H9 (cell line): ENCODE measurements around the gene SP100. TPM values are rescaled to one million over a fixed set of nuclear protein-coding genes. Genes with fewer than 3 reads are reported as not detected.

Experiments
- DNase-seq: peaks from one replicate; pipeline ENCODE4 v3.0.0-alpha.2; 2017
- H2AFZ ChIP-seq: one replicate; pipeline ENCODE4 v1.6.1; 2013; ENCODE audit warnings: mild to moderate bottlenecking, low read length, control low read depth, moderate library complexity
- H2AK5ac ChIP-seq: 2 replicates; pipeline ENCODE4 v1.6.1; 2013; ENCODE audit warnings: low read length, control low read depth, mixed read lengths; ENCODE audit not compliant: insufficient read length
- H2BK120ac ChIP-seq: one replicate; pipeline ENCODE4 v1.6.1; 2013; ENCODE audit warnings: low read depth, mild to moderate bottlenecking, low read length, control low read depth, inconsistent platforms; ENCODE audit not compliant: poor library complexity, severe bottlenecking
- H2BK12ac ChIP-seq: 2 replicates; pipeline ENCODE4 v1.6.1; 2013; ENCODE audit warnings: low read length, control low read depth, mixed read lengths, low read depth; ENCODE audit not compliant: insufficient read length
- H2BK15ac ChIP-seq: 2 replicates; pipeline ENCODE4 v1.6.1; 2013; ENCODE audit warnings: low read depth, low read length, control low read depth
- H2BK20ac ChIP-seq: one replicate; pipeline ENCODE4 v1.6.1; 2013; ENCODE audit warnings: low read depth, mild to moderate bottlenecking, low read length, control low read depth, inconsistent platforms; ENCODE audit not compliant: poor library complexity, severe bottlenecking
- H2BK5ac ChIP-seq: 2 replicates; pipeline ENCODE4 v1.6.1; 2013; ENCODE audit warnings: low read length, control low read depth, mixed read lengths; ENCODE audit not compliant: insufficient read length
- H3K14ac ChIP-seq: 2 replicates; pipeline ENCODE4 v1.6.1; 2013; ENCODE audit warnings: low read length, control low read depth; ENCODE audit not compliant: insufficient read depth
- H3K18ac ChIP-seq: 2 replicates; pipeline ENCODE4 v1.6.1; 2013; ENCODE audit warnings: low read depth, mild to moderate bottlenecking, mixed read lengths, low read length, control low read depth; ENCODE audit not compliant: insufficient read length
- H3K23ac ChIP-seq: 2 replicates; pipeline ENCODE4 v1.6.1; 2013; ENCODE audit warnings: low read length, control low read depth, mixed read lengths, low read depth; ENCODE audit not compliant: insufficient read length
- H3K23me2 ChIP-seq: 2 replicates; pipeline ENCODE4 v1.6.1; 2013; ENCODE audit warnings: low read depth, mild to moderate bottlenecking, mixed read lengths, low read length, control low read depth; ENCODE audit not compliant: insufficient read length, poor library complexity, severe bottlenecking
- H3K27ac ChIP-seq: 2 replicates; pipeline ENCODE4 v1.5.1; 2013; ENCODE audit warnings: low read length, control low read depth, mixed read lengths, low read depth; ENCODE audit not compliant: insufficient read length
- H3K27me3 ChIP-seq: 2 replicates; pipeline ENCODE4 v1.6.1; 2013; ENCODE audit warnings: low read length, control low read depth, inconsistent platforms; ENCODE audit not compliant: insufficient read depth
- H3K4ac ChIP-seq: 2 replicates; pipeline ENCODE4 v1.6.1; 2013; ENCODE audit warnings: low read depth, mild to moderate bottlenecking, control low read depth, inconsistent platforms, low read length, moderate library complexity
- H3K4me1 ChIP-seq: 2 replicates; pipeline ENCODE4 v1.6.1; 2013; ENCODE audit warnings: low read length, control low read depth, inconsistent platforms; ENCODE audit not compliant: insufficient read depth
- H3K4me2 ChIP-seq: 2 replicates; pipeline ENCODE4 v1.6.1; 2013; ENCODE audit warnings: low read length, control low read depth, mixed read lengths; ENCODE audit not compliant: insufficient read length, insufficient read depth
- H3K56ac ChIP-seq: 2 replicates; pipeline ENCODE4 v1.6.1; 2013; ENCODE audit warnings: low read depth, mild to moderate bottlenecking, mixed read lengths, low read length, control low read depth; ENCODE audit not compliant: insufficient read length
- H3K79me1 ChIP-seq: 2 replicates; pipeline ENCODE4 v1.6.1; 2013; ENCODE audit warnings: low read depth, mild to moderate bottlenecking, moderate library complexity, low read length, control low read depth, inconsistent platforms; ENCODE audit not compliant: insufficient read depth, poor library complexity, severe bottlenecking
- H3K79me2 ChIP-seq: 2 replicates; pipeline ENCODE4 v1.6.1; 2013; ENCODE audit warnings: low read length, control low read depth, inconsistent platforms; ENCODE audit not compliant: insufficient read depth
- H3K9ac ChIP-seq: 2 replicates; pipeline ENCODE4 v1.6.1; 2013; ENCODE audit warnings: low read length, control low read depth, mixed read lengths; ENCODE audit not compliant: insufficient read length; ENCODE audit errors: extremely low read depth
- H3K9me3 ChIP-seq: one replicate; pipeline ENCODE4 v1.6.1; 2013; ENCODE audit warnings: low read depth, low read length, inconsistent platforms; ENCODE audit not compliant: control insufficient read depth
- H3T11ph ChIP-seq: one replicate; pipeline ENCODE4 v1.6.1; 2013; ENCODE audit warnings: mild to moderate bottlenecking, low read length, control low read depth, inconsistent platforms
- H4K20me1 ChIP-seq: one replicate; pipeline ENCODE4 v1.6.1; 2013; ENCODE audit not compliant: control insufficient read depth, insufficient read length, insufficient read depth
- H4K5ac ChIP-seq: 2 replicates; pipeline ENCODE4 v1.6.1; 2013; ENCODE audit warnings: low read depth, mild to moderate bottlenecking, mixed read lengths, low read length, control low read depth; ENCODE audit not compliant: insufficient read length
- H4K8ac ChIP-seq: replicated peaks from 2 replicates; pipeline ENCODE4 v1.6.1; 2013; ENCODE audit warnings: low read length, control low read depth, mixed read lengths, low read depth; ENCODE audit not compliant: insufficient read length
- H4K91ac ChIP-seq: 2 replicates; pipeline ENCODE4 v1.6.1; 2013; ENCODE audit warnings: low read depth, mild to moderate bottlenecking, moderate library complexity, mixed read lengths, low read length, control low read depth; ENCODE audit not compliant: insufficient read length
- H3K27ac Mint-ChIP-seq, 3 experiments: 2 replicates in 2 of 3; 3 replicates in 1 of 3; pipeline ENCODE4 v1.8.0; 2020 to 2021; ENCODE audit warnings: mixed read lengths in 3 of 3, mild to moderate bottlenecking in 1 of 3, moderate library complexity in 1 of 3
- H3K27me3 Mint-ChIP-seq: 2 replicates; pipeline ENCODE4 v1.8.0; 2021; ENCODE audit warnings: low read depth, mild to moderate bottlenecking, moderate library complexity, mixed read lengths
- H3K36me3 Mint-ChIP-seq, 3 experiments: 2 replicates in 2 of 3; 3 replicates in 1 of 3; pipeline ENCODE4 v1.8.0; 2020 to 2021; ENCODE audit warnings: low read depth in 3 of 3, mixed read lengths in 3 of 3; ENCODE audit not compliant: insufficient read depth in 1 of 3
- H3K4me1 Mint-ChIP-seq, 2 experiments: 2 replicates each; pipeline ENCODE4 v1.8.0; 2020; ENCODE audit warnings: mixed read lengths in 2 of 2
- H3K4me3 Mint-ChIP-seq, 2 experiments: 2 replicates in 1 of 2; 3 replicates in 1 of 2; pipeline ENCODE4 v1.8.0; 2020 to 2021; ENCODE audit warnings: mild to moderate bottlenecking in 2 of 2, mixed read lengths in 2 of 2, moderate library complexity in 1 of 2
- H3K9me3 Mint-ChIP-seq, 2 experiments: 2 replicates in 1 of 2; 3 replicates in 1 of 2; pipeline ENCODE4 v1.8.0; 2020; ENCODE audit warnings: mild to moderate bottlenecking in 2 of 2, mixed read lengths in 2 of 2, moderate library complexity in 1 of 2
- WGBS: extraction: QIAGEN DNeasy Blood & Tissue Kit; methylation state at CpG from one replicate; pipeline ENCODE4 v1.1.7; 2013; ENCODE audit warnings: missing lambda C conversion rate, low lambda C conversion rate, mixed read lengths; ENCODE audit not compliant: insufficient read length; ENCODE audit errors: extremely low coverage; 5-methylcytosine and 5-hydroxymethylcytosine counted together
- total RNA-seq: library from RNA; stranded (reverse); gene quantifications from 2 replicates; pipeline ENCODE4 v1.2.1, GENCODE V29; 2021
- TF ChIP-seq, protein P1 (sequence below): fragments of 200-600 bp; sonication (generic); conservative IDR thresholded peaks from 3 replicates; pipeline ENCODE4 v1.8.0; 2021; ENCODE audit warnings: antibody characterized with exemption, mild to moderate bottlenecking

The SP100 gene
- total RNA-seq, 1 experiment from 2014 or later: 0.28 TPM

DNA sequence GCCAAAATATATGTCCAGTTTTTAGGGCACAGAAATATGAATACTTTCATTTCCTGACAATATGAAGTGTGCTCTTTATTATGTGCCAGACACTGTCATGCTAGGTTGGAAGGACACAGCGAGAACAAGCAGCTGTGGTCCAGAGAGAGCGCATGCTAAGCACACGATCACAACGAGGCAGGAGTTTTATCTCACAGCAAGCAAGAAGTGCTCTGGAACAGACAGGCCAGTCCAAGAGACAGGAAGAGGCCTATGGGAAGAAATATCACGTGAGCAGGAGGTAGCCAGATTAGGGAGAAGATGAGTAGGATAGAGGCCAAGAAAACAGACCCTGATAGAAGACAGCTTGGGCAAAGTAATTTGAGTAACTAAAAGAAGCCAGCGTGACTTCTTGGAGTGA is 161.1 kb downstream of the SP100 start:
- H3K23me2 ChIP-seq: no peaks in the 10 kb centered on the region
- WGBS: no CpG with 5 or more reads among the region's 6 CpGs
- H4K5ac ChIP-seq: no peak overlapping the region
- H3K9me3 Mint-ChIP-seq: peaks cover 12 to 17% of the 10 kb centered on the region in 2 experiments
- no peak overlapping the region for H4K8ac ChIP-seq
- peaks cover 10% of the 10 kb centered on the region for H3K27me3 Mint-ChIP-seq
- H3K27me3 ChIP-seq: no peaks in the 10 kb centered on the region
- TF ChIP-seq, protein P1, sequence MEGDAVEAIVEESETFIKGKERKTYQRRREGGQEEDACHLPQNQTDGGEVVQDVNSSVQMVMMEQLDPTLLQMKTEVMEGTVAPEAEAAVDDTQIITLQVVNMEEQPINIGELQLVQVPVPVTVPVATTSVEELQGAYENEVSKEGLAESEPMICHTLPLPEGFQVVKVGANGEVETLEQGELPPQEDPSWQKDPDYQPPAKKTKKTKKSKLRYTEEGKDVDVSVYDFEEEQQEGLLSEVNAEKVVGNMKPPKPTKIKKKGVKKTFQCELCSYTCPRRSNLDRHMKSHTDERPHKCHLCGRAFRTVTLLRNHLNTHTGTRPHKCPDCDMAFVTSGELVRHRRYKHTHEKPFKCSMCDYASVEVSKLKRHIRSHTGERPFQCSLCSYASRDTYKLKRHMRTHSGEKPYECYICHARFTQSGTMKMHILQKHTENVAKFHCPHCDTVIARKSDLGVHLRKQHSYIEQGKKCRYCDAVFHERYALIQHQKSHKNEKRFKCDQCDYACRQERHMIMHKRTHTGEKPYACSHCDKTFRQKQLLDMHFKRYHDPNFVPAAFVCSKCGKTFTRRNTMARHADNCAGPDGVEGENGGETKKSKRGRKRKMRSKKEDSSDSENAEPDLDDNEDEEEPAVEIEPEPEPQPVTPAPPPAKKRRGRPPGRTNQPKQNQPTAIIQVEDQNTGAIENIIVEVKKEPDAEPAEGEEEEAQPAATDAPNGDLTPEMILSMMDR: no peak
- no peak overlapping the region for H3K4me2 ChIP-seq
- no peak overlapping the region for H2BK20ac ChIP-seq
- H3K14ac ChIP-seq: no peak overlapping the region
- H3K4me1 ChIP-seq: no peaks in the 10 kb centered on the region
- no peak overlapping the region for H2AK5ac ChIP-seq
- no peaks in the 10 kb centered on the region for H3K79me2 ChIP-seq
- DNase-seq: no peak
- H4K91ac ChIP-seq: no peak overlapping the region
- H2BK15ac ChIP-seq: no peak overlapping the region
- no peak overlapping the region for H3K56ac ChIP-seq
- H3K27ac ChIP-seq: no peak overlapping the region
- H2BK12ac ChIP-seq: no peak overlapping the region
- H3K9ac ChIP-seq: no peak overlapping the region
- H3K23ac ChIP-seq: no peak overlapping the region
- H4K20me1 ChIP-seq: no peaks in the 10 kb centered on the region
- H2BK120ac ChIP-seq: no peak overlapping the region
- no peak overlapping the region for H3K4me3 Mint-ChIP-seq
- no peak overlapping the region for H3K4ac ChIP-seq
- H3K27ac Mint-ChIP-seq: no peak overlapping the region
- H2AFZ ChIP-seq: no peak overlapping the region
- peaks cover 0 to 10% (median 6%) of the 10 kb centered on the region in 3 experiments; a peak in 4 of 7 replicates for H3K36me3 Mint-ChIP-seq
- H3K9me3 ChIP-seq: no peaks in the 10 kb centered on the region
- no peaks in the 10 kb centered on the region for H3K79me1 ChIP-seq
- H3T11ph ChIP-seq: no peak overlapping the region
- no peak overlapping the region for H3K18ac ChIP-seq
- H3K4me1 Mint-ChIP-seq: peaks cover 0 to 5% of the 10 kb centered on the region in 2 experiments; a peak in 1 of 4 replicates
- no peak overlapping the region for H2BK5ac ChIP-seq
